ENCODE data around the gene KCNN1. TPM values are rescaled to one million over a fixed set of nuclear protein-coding genes. Genes with fewer than 3 reads are reported as not detected.
"Not testable (repeated sequence)": the region's sequence is repeated elsewhere in the genome, so short reads cannot be mapped to it uniquely, and the experiment has no call there.

The KCNN1 gene
- under 1 TPM in 1 of 4 donors, not detected in 3; 0.36 TPM for total RNA-seq

DNA sequence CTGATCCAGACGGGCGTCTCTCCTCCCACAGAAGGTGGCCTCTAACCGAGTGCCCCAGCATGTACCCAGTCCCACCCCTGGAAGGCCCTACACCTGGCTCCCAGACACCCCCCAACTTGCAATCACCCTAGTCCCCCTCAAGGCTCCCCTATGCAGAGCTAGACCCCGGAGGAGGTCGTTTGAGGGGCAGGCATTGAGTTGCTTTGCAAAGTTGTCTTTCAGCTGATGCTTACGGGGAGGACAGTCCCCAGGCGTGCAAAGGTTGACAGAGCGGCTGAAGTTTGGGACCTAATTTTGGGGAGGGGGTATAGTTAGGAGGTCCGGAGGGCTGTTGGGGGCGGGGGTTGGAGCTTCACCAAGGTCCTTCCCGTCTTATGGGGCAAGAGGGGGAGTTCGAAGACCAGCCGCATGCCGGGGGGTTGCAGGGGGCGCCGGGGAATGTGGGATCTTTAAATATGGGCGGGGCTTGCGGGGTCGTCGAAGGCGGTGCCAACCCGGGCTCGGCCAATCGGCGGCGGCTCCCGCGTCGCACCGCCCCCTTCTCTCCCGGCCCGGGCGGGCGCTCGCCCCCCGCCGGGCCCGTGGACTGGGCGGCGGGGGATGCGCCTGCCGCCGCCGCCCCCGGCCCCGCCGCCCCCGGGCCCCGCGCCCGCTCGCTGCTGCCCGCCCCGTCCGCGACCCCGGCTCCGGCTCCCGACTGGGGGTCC, at the start of gene KCNN1:
Gene KCNN1 (plus strand): TSS at position 558 of the 707 bp plus-strand sequence. CDS start 6,782 bp downstream, outside the sequence.
- no peak for DNase-seq (ENCODE audit: low spot score in 2 of 2)
- intact Hi-C loops (cut with DNase I; ENCODE audit: low total_unique reads), result no loop called here
- H3K4me3 ChIP-seq (ENCODE audit: low read depth, poor library complexity, severe bottlenecking), result no peak within 1 kb of the TSS
- TF ChIP-seq, protein P1, sequence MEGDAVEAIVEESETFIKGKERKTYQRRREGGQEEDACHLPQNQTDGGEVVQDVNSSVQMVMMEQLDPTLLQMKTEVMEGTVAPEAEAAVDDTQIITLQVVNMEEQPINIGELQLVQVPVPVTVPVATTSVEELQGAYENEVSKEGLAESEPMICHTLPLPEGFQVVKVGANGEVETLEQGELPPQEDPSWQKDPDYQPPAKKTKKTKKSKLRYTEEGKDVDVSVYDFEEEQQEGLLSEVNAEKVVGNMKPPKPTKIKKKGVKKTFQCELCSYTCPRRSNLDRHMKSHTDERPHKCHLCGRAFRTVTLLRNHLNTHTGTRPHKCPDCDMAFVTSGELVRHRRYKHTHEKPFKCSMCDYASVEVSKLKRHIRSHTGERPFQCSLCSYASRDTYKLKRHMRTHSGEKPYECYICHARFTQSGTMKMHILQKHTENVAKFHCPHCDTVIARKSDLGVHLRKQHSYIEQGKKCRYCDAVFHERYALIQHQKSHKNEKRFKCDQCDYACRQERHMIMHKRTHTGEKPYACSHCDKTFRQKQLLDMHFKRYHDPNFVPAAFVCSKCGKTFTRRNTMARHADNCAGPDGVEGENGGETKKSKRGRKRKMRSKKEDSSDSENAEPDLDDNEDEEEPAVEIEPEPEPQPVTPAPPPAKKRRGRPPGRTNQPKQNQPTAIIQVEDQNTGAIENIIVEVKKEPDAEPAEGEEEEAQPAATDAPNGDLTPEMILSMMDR (IDR thresholded peaks at IDR 0.05), result no peak
- TF ChIP-seq POLR2A (IDR thresholded peaks at IDR 0.05), result no peak
- WGBS, 2 donors, result 13 to 32% methylated on average over 8 to 30 of the region's 59 CpGs

- not testable (repeated sequence) for DNase-seq (ENCODE audit: low spot score in 2 of 2)
These were observed 48.8 kb upstream of the KCNN1 start for GRCh38 chr19:17918151-17918550.

DNA sequence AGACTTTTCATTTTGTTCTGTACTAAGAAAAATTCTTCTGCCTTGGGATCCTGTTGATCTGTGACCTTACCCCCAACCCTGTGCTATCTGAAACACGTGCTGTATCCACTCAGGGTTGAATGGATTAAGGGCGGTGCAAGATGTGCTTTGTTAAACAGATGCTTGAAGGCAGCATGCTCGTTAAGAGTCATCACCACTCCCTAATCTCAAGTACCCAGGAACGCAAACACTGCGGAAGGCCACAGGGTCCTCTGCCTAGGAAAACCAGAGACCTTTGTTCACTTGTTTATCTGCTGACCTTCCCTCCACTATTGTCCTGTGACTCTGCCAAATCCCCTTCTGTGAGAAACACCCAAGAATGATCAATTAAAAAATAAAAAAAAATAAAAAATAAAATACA, 47.8 kb upstream of the KCNN1 start:
- intact Hi-C loops (cut with DNase I; ENCODE audit: low total_unique reads); H3K4me3 ChIP-seq (ENCODE audit: low read depth, poor library complexity, severe bottlenecking); DNase-seq (ENCODE audit: low spot score in 2 of 2): not testable (repeated sequence)
- 52 to 65% methylated on average over 5 of the region's 5 CpGs for WGBS, 2 donors

More at GRCh38 chr19:17918151-17918550, 48.8 kb upstream of the KCNN1 start:
- intact Hi-C loops (cut with DNase I; ENCODE audit: low total_unique reads); H3K4me3 ChIP-seq (ENCODE audit: low read depth, poor library complexity, severe bottlenecking): not testable (repeated sequence)
- WGBS, 2 donors, result 90 to 96% methylated on average over 2 to 5 of the region's 30 CpGs

GRCh38 chr19:17920527-17920926, 46.4 kb upstream of the KCNN1 start:
- intact Hi-C loops (cut with DNase I; ENCODE audit: low total_unique reads), result no loop called here

DNA sequence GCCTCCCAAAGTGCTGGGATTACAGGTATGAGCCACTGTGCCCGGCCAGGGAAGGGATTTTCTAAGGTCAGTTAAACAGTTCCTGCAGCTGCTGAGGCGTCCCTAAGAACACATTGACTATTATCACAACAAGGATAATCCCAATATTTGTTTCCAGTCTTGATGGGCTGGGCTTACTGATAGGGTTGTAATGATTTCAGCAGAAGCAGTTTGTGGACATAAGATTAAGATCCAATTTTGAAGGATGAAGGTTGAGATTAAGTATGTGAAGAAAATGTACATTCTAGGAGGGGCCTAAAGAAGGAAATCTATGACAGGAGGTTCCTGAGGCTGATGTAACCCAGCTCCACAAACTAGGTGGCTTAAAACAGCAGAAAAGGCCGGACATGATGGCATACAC, 44.8 kb upstream of the KCNN1 start:
- WGBS, 2 donors, result 74 to 77% methylated on average over 3 of the region's 3 CpGs
- H3K4me3 ChIP-seq (ENCODE audit: low read depth, poor library complexity, severe bottlenecking), result no peak overlapping the region
- TF ChIP-seq, protein P1 (IDR thresholded peaks at IDR 0.05), result no peak
- TF ChIP-seq POLR2A (IDR thresholded peaks at IDR 0.05), result no peak
- intact Hi-C loops (cut with DNase I; ENCODE audit: low total_unique reads), result no loop called here
- no peak for DNase-seq (ENCODE audit: low spot score in 2 of 2)

More at GRCh38 chr19:17920527-17920926, 46.4 kb upstream of the KCNN1 start:
- no peak for DNase-seq (ENCODE audit: low spot score in 2 of 2)
- no peak overlapping the region for H3K4me3 ChIP-seq (ENCODE audit: low read depth, poor library complexity, severe bottlenecking)
- no peak for TF ChIP-seq POLR2A (IDR thresholded peaks at IDR 0.05)
- TF ChIP-seq, protein P1 (IDR thresholded peaks at IDR 0.05), result no peak

DNA sequence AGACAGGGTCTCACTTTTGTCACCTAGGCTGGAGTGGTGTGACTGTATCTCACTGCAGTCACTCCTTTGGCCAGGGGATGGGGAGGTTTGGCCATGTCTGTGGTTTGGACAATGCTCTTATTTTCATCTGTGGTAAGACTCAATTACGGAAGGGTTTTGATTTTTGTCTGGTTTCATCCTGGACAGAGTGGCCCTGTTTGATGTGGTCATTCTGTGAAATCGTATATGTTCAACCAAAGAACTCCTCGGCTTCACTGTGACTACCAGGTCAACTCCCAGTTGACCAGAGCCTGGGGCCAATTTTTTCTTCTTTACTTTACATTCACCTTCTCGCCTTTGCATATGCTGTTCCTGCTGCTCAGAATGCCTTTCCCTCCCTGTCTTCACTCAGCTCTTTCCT, 40.9 kb upstream of the KCNN1 start:
- TF ChIP-seq, protein P1 (IDR thresholded peaks at IDR 0.05), result no peak
- no peak for TF ChIP-seq POLR2A (IDR thresholded peaks at IDR 0.05)
- intact Hi-C loops (cut with DNase I; ENCODE audit: low total_unique reads), result no loop called here
- no peak overlapping the region for H3K4me3 ChIP-seq (ENCODE audit: low read depth, poor library complexity, severe bottlenecking)
- no peak for DNase-seq (ENCODE audit: low spot score in 2 of 2)
- WGBS, 2 donors, result 74 to 77% methylated on average over 4 of the region's 4 CpGs

GRCh38 chr19:17929056-17929455, 37.9 kb upstream of the KCNN1 start:
- intact Hi-C loops (cut with DNase I; ENCODE audit: low total_unique reads), result no loop called here
- TF ChIP-seq, protein P1 (IDR thresholded peaks at IDR 0.05), result no peak
- no peak for TF ChIP-seq POLR2A (IDR thresholded peaks at IDR 0.05)
- no peak overlapping the region for H3K4me3 ChIP-seq (ENCODE audit: low read depth, poor library complexity, severe bottlenecking)
- WGBS, 2 donors, result 65 to 70% methylated on average over 4 of the region's 4 CpGs
- no peak for DNase-seq (ENCODE audit: low spot score in 2 of 2)

Measured in lower leg skin (tissue), 4 donors.